HCT116 (cell line): ENCODE data around the gene S100A13.

Experiments used
- CTCF ChIP-seq, 3 experiments: fragments of 200-600 bp in 1 of 3; sonication (generic) in 1 of 3; IDR thresholded peaks in 2 of 3; conservative IDR thresholded peaks in 1 of 3; 2 replicates each; pipeline ENCODE4 v1.5.1; 2012 to 2017; ENCODE audit warnings: low read depth in 2 of 3, low read length in 2 of 3, antibody characterized with exemption in 1 of 3, borderline replicate concordance in 1 of 3, control low read depth in 1 of 3, mild to moderate bottlenecking in 1 of 3, mixed read lengths in 1 of 3, mixed run types in 1 of 3, moderate library complexity in 1 of 3; ENCODE audit not compliant: insufficient read depth in 1 of 3
- EZH2 ChIP-seq: fragments of 200-600 bp; sonication (generic); IDR thresholded peaks from 2 replicates; pipeline ENCODE4 v1.6.1; 2017; ENCODE audit warnings: antibody characterized with exemption, mixed run types
- EZH2phosphoT487 ChIP-seq: fragments of 200-600 bp; IDR thresholded peaks from 2 replicates; pipeline ENCODE4 v1.6.1; 2018; ENCODE audit warnings: antibody characterized with exemption, borderline replicate concordance
- FOSL1 ChIP-seq: IDR thresholded peaks from 2 replicates; pipeline ENCODE4 v1.6.1; 2012; ENCODE audit warnings: low read depth
- POLR2A ChIP-seq: IDR thresholded peaks from 2 replicates; pipeline ENCODE4 v1.7.0; 2011; ENCODE audit warnings: borderline replicate concordance; ENCODE audit not compliant: insufficient read depth, insufficient read length; ENCODE audit errors: extremely low read depth
- SIN3A ChIP-seq: IDR thresholded peaks from 2 replicates; pipeline ENCODE4 v1.6.1; 2012; ENCODE audit warnings: low read depth

- TF ChIP-seq POLR2A (no peak), CTCF (IDR thresholded peaks at IDR 0.05 in 2 of 3, conservative IDR thresholded peaks at IDR 0.05 in 1 of 3; ENCODE audit: borderline replicate concordance in 1 of 3, insufficient read depth in 1 of 3, low read depth in 2 of 3, low read length in 2 of 3) (no peak), EZH2 (no peak), FOSL1 (no peak), SIN3A (no peak), EZH2phosphoT487 (no peak)
These were observed 10.4 kb downstream of the S100A13 start for GRCh38 chr1:153616917-153617311.
